HG02970 (cell line): ENCODE data around the gene SEMA3F.
"Not testable (repeated sequence)": the region's sequence is repeated elsewhere in the genome, so short reads cannot be mapped to it uniquely, and the experiment has no call there.

Source experiments
- ATAC-seq: cut with Tn5 transposase; IDR thresholded peaks from one replicate; pipeline ENCODE4 v1.9.1; 2021; ENCODE audit warnings: mild to moderate bottlenecking, moderate library complexity, moderate number of reproducible peaks; ENCODE audit not compliant: unreplicated experiment, low FRiP score

The SEMA3F gene

GRCh38 chr3:50227390-50228183 lies 72.5 kb downstream of the SEMA3F start:
- ATAC-seq = peak; percentile 67

- not testable (repeated sequence) for ATAC-seq
These were observed 73.2 kb downstream of the SEMA3F start for GRCh38 chr3:50228184-50228763.

- ATAC-seq = no peak
These were observed 74.4 kb downstream of the SEMA3F start for GRCh38 chr3:50229490-50229889.

GRCh38 chr3:50230104-50230793 lies 75.1 kb downstream of the SEMA3F start:
- no peak for ATAC-seq

- ATAC-seq = no peak
These were observed 75.6 kb downstream of the SEMA3F start for GRCh38 chr3:50230794-50231125.

GRCh38 chr3:50231581-50231980 lies 76.5 kb downstream of the SEMA3F start:
- ATAC-seq = no peak

GRCh38 chr3:50232303-50232702 lies 77.2 kb downstream of the SEMA3F start:
- no peak for ATAC-seq

GRCh38 chr3:50233176-50233575 lies 78.1 kb downstream of the SEMA3F start:
- no peak for ATAC-seq

- peak; percentile 90 for ATAC-seq
These were observed 80.8 kb downstream of the SEMA3F start, which contains the start of gene GNAI2 for GRCh38 chr3:50235716-50236483. Gene GNAI2, plus strand, starts transcription at chr3:50236204. Its CDS starts 132 bp downstream, at chr3:50236336.

- ATAC-seq = no peak
These were observed 81.5 kb downstream of the SEMA3F start for GRCh38 chr3:50236484-50237132.

GRCh38 chr3:50237133-50237651 lies 82.1 kb downstream of the SEMA3F start:
- ATAC-seq = no peak

GRCh38 chr3:50237754-50238548 lies 82.8 kb downstream of the SEMA3F start:
- no peak for ATAC-seq

- no peak for ATAC-seq
These were observed 83.5 kb downstream of the SEMA3F start for GRCh38 chr3:50238549-50239026.
